ENCODE results near the gene TMEM218. TPM values are rescaled to one million over a fixed set of nuclear protein-coding genes. Genes with fewer than 3 reads are reported as not detected.

Gene TMEM218
- total RNA-seq, 1 donor = 27.2 TPM

- H3K4me3 ChIP-seq (ENCODE audit: low read depth, low read length) = no peak overlapping the region
- TF ChIP-seq, protein P1, sequence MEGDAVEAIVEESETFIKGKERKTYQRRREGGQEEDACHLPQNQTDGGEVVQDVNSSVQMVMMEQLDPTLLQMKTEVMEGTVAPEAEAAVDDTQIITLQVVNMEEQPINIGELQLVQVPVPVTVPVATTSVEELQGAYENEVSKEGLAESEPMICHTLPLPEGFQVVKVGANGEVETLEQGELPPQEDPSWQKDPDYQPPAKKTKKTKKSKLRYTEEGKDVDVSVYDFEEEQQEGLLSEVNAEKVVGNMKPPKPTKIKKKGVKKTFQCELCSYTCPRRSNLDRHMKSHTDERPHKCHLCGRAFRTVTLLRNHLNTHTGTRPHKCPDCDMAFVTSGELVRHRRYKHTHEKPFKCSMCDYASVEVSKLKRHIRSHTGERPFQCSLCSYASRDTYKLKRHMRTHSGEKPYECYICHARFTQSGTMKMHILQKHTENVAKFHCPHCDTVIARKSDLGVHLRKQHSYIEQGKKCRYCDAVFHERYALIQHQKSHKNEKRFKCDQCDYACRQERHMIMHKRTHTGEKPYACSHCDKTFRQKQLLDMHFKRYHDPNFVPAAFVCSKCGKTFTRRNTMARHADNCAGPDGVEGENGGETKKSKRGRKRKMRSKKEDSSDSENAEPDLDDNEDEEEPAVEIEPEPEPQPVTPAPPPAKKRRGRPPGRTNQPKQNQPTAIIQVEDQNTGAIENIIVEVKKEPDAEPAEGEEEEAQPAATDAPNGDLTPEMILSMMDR (IDR thresholded peaks at IDR 0.05; ENCODE audit: insufficient read depth, low read depth, low read length) = no peak
- no peak for DNase-seq (ENCODE audit: low read depth)
These were observed 11.9 kb upstream of the TMEM218 start for GRCh38 chr11:125123194-125123946.

DNA sequence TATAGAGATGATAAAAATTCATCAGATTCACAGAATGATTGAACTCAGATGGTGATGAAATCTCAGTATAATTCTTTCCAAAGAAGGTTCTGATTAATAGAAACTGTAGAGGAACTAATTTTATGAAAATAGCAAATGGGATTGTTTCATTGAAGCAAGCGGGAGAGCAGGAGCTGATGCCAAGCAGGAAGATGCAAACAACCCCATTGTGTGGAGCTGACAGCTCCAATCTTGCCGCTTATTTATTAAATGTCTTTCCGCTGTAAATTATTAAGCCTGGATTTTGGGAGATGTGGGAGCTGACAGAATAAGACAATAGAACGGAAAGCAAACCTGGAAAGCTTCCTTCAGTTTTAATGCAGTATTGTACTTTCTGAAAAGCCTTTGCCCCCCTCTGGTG lies 6.0 kb upstream of the TMEM218 start:
- TF ChIP-seq, protein P1 (IDR thresholded peaks at IDR 0.05; ENCODE audit: insufficient read depth, low read depth, low read length) = no peak
- DNase-seq (ENCODE audit: low read depth) = no peak
- H3K4me3 ChIP-seq (ENCODE audit: low read depth, low read length) = no peak overlapping the region

- no peak for DNase-seq (ENCODE audit: low read depth)
- no peak overlapping the region for H3K4me3 ChIP-seq (ENCODE audit: low read depth, low read length)
- TF ChIP-seq, protein P1 (IDR thresholded peaks at IDR 0.05; ENCODE audit: insufficient read depth, low read depth, low read length) = peak; percentile 38
These were observed 3.1 kb upstream of the TMEM218 start for GRCh38 chr11:125114518-125114917.

DNA sequence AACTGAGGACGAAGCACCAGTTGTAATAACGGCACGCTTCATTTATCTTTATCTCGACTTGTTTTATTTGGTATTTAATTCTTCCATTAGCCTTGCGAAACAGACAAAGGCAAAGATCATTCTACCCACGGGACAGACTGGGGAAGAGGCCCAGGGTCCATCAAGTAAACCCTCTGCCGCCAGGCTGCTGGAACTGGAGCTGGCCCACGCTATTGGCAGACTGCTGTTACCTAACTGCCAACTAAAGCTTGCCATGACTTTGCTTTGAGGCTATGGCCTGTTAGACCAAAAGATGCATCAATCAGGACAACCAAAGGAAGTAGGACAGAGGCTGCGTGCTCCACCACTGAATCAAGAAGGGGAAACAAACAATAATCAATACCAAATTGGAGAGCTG lies 780 bp upstream of the TMEM218 start:
- DNase-seq (ENCODE audit: low read depth) = no peak
- TF ChIP-seq, protein P1 (IDR thresholded peaks at IDR 0.05; ENCODE audit: insufficient read depth, low read depth, low read length) = no peak
- peak overlapping the region; percentile 46 for H3K4me3 ChIP-seq (ENCODE audit: low read depth, low read length)

DNA sequence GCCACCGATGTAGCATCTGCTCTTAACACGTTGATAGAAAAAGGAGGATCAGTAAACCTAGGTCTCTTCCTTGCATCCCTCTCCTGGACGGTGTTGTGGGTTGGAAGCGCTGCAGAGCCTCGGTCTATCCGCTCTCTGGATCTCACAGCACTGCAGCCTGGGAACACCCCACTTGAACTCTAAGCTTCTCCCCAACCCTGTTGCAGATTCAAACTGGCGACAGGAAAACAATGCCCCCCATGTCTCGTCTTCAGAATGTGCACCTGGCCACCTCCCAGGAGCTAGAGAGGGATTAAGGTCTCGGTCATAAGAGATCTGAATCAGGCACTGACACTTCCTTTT lies 454 bp downstream of the TMEM218 start:
- TF ChIP-seq, protein P1 (IDR thresholded peaks at IDR 0.05; ENCODE audit: insufficient read depth, low read depth, low read length) = no peak
- H3K4me3 ChIP-seq (ENCODE audit: low read depth, low read length) = peak overlapping the region; percentile 75
- no peak for DNase-seq (ENCODE audit: low read depth)

DNA sequence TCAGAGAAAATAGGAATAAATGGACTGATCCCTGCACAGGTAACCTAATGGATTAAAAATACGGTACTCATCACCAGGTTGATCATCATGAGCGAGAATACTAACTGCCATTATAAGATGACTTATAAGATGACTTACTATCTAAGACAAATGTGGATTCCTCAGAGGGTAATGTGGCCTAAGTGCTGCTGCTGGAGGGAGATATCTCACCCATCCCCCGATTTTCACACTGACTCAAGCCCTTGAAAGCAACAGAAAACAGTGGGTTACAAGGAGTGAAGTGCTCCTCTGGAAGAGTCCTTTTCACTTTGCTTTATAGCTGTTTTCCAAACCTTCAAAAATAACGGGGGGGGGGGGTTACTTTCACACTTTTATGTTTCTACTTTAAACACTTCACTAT lies 920 bp downstream of the TMEM218 start:
- no peak for DNase-seq (ENCODE audit: low read depth)
- H3K4me3 ChIP-seq (ENCODE audit: low read depth, low read length) = peak overlapping the region; percentile 75
- TF ChIP-seq, protein P1 (IDR thresholded peaks at IDR 0.05; ENCODE audit: insufficient read depth, low read depth, low read length) = no peak

GRCh38 chr11:125108469-125108868 lies 3.0 kb downstream of the TMEM218 start:
- H3K4me3 ChIP-seq (ENCODE audit: low read depth, low read length) = no peak overlapping the region
- TF ChIP-seq, protein P1 (IDR thresholded peaks at IDR 0.05; ENCODE audit: insufficient read depth, low read depth, low read length) = no peak
- DNase-seq (ENCODE audit: low read depth) = no peak

Data from fibroblast of villous mesenchyme (primary cell).